C4-2B (cell line): Measurements from ENCODE around the gene ODF4.
"Not testable (repeated sequence)": the region's sequence is repeated elsewhere in the genome, so short reads cannot be mapped to it uniquely, and the experiment has no call there.

Source experiments
- H3K27ac ChIP-seq: fragments of 450-650 bp; 2 replicates; pipeline ENCODE4 v1.5.1; 2017
- ZFX ChIP-seq: fragments of 450-650 bp; IDR thresholded peaks from 2 replicates; pipeline ENCODE4 v1.6.1; 2017
- TF ChIP-seq, protein P1 (sequence below): fragments of 450-650 bp; conservative IDR thresholded peaks from 2 replicates; pipeline ENCODE4 v1.5.1; 2017; ENCODE audit warnings: mild to moderate bottlenecking

Gene ODF4

DNA sequence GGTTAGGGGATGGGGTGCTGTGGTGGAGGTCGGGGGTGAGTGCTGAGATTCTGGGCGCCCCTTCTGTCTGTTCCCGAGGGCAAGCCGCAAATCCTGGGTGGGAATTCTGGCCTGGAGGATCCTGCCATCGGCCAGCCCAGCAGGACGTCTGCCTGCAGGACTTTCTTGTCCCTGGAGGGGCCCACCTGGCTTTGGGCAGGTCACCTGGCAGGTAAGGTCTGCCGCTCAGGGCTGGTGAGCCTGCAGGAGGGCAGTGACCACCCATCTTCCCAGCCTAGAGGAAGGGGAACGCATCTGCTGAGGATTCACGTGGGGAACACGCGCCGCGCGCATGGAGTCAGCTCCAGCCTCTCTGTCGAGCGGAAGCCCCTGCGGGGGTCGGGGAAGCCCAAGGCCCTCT is 52.6 kb downstream of the ODF4 start:
- no peak overlapping the region for H3K27ac ChIP-seq
- TF ChIP-seq, protein P1, sequence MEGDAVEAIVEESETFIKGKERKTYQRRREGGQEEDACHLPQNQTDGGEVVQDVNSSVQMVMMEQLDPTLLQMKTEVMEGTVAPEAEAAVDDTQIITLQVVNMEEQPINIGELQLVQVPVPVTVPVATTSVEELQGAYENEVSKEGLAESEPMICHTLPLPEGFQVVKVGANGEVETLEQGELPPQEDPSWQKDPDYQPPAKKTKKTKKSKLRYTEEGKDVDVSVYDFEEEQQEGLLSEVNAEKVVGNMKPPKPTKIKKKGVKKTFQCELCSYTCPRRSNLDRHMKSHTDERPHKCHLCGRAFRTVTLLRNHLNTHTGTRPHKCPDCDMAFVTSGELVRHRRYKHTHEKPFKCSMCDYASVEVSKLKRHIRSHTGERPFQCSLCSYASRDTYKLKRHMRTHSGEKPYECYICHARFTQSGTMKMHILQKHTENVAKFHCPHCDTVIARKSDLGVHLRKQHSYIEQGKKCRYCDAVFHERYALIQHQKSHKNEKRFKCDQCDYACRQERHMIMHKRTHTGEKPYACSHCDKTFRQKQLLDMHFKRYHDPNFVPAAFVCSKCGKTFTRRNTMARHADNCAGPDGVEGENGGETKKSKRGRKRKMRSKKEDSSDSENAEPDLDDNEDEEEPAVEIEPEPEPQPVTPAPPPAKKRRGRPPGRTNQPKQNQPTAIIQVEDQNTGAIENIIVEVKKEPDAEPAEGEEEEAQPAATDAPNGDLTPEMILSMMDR = no peak
- no peak for TF ChIP-seq ZFX

DNA sequence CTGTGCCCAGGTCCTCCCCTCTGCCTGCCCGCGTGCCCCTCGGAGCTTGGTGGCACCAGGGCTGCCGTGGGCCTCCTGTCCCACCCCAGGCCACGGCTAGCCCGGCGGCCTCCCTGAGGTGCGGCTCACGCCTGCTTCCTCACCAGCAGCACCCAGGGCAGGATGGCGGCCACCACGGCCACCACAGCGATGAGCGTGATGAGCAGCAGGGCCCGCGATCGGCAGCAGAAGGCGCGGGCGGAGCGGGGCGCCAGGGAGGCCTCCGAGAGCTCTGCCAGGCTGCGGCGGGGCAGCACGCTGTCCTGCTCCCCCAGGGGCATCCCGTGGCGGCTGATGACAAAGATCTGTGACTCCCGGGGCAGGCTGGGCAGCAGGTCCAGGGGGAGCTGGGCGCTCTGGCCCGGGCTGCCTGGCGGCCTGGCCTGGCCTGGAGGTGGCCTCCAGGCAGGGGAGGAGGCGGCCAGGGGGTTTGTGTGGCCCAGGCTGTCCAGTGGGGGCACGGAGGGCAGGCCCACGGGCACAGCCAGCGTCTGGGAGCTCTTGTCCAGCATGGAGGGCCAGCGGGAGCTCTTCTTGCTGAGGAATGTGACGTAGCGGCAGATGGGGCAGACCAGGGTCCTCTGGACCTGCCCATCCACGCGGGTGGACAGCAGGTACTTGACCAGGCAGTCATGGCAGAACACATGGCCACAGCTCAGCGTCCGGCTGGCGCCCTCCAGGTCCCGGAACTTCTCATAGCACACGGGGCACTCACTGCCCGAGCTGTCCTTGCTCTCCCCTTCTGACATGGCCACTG is 53.2 kb downstream of the ODF4 start:
- TF ChIP-seq ZFX = no peak
- TF ChIP-seq, protein P1 = no peak
- no peak overlapping the region for H3K27ac ChIP-seq

DNA sequence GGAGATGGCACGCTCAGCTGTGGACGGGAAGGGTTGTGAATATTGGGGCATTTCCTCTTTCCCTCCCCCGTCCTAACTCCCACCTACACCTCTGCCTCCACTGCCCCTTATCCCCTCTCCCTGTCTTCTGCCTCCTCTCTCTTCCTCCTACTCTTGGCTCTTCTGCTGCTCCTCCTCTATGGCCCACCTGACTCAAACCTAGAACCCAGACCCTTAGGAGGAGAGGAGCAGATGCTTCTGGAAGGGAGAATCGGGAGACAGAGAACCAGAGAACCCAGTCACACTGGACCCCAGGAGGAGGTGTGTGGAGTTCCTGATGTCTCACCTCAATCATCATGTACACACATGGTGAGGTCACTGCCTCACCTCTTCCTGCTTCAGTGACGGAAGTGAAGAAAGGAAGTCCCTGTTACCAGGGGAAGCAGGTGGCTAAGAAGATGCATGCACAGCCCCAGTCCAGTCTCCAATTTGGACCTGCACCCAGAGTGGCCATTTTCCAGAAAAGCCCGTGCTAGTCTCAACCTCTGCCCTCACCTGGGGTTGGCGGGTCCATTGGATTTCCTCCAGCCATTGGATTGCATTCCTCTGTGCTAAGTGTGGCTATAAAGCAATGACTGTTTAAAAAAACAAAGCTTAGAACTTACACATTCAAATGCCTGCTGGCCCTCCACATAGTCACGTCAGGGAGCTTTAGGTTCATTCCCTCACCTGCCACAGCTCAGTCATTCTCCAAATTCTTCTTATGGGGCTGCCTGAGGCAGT is 54.0 kb downstream of the ODF4 start:
- H3K27ac ChIP-seq = no peak overlapping the region
- no peak for TF ChIP-seq ZFX
- TF ChIP-seq, protein P1 = no peak

DNA sequence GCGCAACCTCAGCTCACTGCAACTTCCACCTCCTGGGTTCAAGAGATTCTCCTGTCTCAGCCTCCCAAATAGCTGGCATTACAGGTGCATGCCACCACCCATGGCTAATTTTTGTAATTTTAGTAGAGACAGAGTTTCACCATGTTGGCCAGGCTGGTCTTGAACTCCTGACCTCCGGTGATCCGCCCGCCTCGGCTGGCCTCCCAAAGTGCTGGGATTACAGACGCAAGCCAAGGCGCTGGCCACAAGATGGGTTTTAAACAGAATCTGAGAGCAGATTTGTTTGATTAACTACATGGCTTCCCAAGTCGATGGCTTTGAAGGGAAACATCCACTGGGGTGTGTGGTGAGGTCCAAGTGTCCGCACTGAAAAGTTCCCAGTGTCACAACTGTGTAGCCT is 54.9 kb downstream of the ODF4 start:
- H3K27ac ChIP-seq = not testable (repeated sequence)
